Measurements from ENCODE around the gene FOXK2.

FOXK2 gene

DNA sequence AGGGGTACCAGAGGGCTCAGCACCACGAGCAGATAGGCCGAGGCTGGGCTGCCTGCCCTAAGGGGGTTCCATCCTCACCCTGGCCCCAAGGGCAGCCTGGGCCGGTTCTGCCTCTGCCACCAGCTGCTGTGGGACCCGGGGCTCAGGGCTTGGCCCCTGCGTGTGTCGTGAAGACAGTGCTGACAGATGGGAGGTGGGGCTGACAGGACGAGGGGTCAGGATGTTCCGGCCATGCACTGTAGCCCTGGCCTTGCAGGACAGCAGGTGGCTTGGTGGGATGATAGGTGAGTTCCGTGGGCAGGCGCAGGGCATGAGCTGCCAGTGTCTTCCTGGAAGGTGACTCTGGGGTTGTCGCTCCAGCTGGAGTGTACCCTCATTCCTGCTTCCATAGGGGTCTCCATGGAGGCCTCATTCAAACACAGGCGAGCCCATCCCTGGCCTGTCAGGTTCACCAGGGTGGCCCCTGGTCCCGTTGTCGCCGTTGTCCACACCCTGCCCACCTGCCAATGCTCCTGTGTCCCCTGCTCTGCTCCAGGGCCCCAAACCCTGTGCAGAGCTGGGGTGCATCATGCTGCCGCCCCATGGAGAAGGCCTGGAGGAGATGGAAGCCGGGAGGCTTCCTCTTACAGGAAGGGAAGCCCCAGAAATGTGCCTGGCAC lies 71.5 kb downstream of the FOXK2 start:
- DNase-seq (ENCODE audit: low read depth): no peak

GRCh38 chr17:82592289-82592766 lies 72.8 kb downstream of the FOXK2 start:
- no peak for DNase-seq (ENCODE audit: low read depth)

DNA sequence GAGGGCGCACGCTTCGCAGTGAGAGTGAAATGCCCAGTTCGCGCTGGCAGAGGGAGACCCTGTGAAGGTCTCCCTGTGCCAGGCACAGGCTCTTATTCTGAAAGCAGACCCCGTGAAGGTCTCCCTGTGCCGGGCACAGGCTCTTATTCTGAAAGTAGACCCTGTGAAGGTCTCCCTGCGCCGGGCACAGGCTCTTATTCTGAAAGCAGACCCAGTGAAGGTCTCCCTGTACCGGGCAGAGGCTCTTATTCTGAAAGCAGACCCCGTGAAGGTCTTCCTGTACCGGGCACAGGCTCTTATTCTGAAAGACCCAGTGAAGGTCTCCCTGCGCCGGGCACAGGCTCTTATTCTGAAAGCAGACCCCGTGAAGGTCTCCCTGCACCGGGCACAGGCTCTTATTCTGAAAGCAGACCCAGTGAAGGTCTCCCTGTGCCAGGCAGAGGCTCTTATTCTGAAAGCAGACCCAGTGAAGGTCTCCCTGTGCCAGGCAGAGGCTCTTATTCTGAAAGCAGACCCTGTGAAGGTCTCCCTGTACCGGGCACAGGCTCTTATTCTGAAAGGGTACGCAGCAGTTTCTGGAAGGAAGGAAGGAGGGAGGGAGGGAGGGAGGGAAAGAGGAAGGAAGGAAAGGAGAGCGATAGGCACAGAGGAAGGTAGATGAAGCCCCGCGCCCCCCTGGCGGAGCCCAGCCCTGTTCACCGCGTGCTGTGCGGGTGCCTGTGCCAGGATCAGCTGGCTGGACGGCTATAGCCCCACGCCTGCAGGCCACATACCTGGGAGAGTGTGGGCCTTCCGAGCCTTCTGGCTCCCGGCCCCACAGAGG lies 73.4 kb downstream of the FOXK2 start:
- DNase-seq (ENCODE audit: low read depth): peak; percentile 26

DNA sequence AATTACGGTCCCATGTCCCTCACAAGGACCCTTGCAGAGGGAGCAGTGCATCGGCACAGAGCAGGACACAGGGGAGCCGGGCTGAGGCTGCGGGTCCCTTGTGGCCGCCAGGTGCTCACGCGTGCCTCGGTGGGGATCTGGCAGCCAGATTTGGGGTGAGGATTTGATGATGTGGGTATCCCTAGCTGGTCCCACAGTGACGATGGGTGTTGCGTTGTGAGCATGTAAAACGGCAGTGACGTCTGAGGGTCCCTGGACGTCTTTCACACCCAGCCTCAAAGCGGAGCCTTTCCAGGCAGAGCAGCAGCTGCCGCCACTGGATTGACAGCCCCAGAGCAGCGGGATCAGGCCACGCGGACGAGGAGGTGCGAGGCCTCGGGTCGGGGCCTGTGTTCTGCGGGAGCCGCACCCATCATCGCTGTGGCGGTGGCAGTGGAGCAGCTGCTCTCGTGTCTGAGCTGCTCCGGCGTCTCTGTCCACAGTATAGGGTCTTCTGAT lies 74.1 kb downstream of the FOXK2 start:
- DNase-seq (ENCODE audit: low read depth): no peak

- no peak for DNase-seq (ENCODE audit: low read depth)
Measured at GRCh38 chr17:82594571-82594970, 75.0 kb downstream of the FOXK2 start.

GRCh38 chr17:82595893-82596292 lies 76.4 kb downstream of the FOXK2 start:
- no peak for DNase-seq (ENCODE audit: low read depth)

DNA sequence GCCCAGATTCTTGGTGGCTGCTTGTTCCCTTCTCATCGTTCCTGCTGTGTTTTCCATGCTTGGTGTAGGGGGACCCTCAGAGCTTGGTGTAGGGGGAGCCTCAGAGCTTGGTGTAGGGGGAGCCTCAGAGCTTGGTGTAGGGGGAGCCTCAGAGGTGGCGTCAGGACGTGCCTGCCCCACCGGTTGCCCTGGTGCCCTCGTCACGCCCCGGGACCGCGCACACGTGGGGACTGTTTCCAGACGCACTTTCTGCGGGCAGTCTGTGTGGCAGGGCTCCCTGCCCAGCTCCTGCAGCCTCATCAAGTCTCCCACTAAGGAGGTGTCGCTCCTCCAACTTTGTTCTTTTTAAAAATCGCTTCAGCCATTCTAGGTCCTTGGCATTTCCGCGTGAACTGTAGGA lies 76.8 kb downstream of the FOXK2 start:
- no peak for DNase-seq (ENCODE audit: low read depth)

- no peak for DNase-seq (ENCODE audit: low read depth)
Measured at GRCh38 chr17:82596837-82597672, 77.5 kb downstream of the FOXK2 start.

- DNase-seq (ENCODE audit: low read depth): no peak
Measured at GRCh38 chr17:82598256-82599119, 79.0 kb downstream of the FOXK2 start.

- DNase-seq (ENCODE audit: low read depth): no peak
Measured at GRCh38 chr17:82599674-82600661, 80.4 kb downstream of the FOXK2 start.

GRCh38 chr17:82600731-82601446 lies 81.4 kb downstream of the FOXK2 start:
- no peak for DNase-seq (ENCODE audit: low read depth)

DNA sequence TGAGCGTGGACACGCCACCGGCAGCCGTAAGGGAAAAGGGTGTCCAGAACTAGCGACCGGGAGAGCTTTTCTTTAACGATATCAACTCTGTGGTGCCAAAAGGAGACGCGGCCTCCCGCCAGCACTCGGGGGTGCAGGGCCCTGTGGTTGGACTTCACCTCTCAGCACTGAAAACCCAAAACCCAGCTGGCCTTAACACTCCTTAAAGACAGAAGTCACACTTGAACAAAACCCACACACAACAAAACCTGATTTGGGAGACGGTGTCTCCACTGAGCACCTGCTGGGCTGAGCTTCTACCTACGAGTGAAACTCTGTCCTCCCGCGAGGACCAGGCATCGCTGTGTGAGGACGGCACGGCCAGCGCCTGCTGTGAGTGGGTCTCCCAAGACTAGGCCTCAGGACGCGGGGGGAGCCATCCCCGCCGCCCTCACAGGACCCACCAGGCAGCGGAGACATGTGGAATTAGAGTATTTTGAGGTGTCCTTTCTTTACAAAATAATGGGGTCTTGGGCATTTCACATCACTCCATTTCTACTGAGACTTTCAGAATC lies 82.0 kb downstream of the FOXK2 start:
- DNase-seq (ENCODE audit: low read depth): no peak

- DNase-seq (ENCODE audit: low read depth): no peak
Measured at GRCh38 chr17:82602487-82602886, 83.0 kb downstream of the FOXK2 start.

- DNase-seq (ENCODE audit: low read depth): no peak
Measured at GRCh38 chr17:82602986-82603710, 83.6 kb downstream of the FOXK2 start.

DNA sequence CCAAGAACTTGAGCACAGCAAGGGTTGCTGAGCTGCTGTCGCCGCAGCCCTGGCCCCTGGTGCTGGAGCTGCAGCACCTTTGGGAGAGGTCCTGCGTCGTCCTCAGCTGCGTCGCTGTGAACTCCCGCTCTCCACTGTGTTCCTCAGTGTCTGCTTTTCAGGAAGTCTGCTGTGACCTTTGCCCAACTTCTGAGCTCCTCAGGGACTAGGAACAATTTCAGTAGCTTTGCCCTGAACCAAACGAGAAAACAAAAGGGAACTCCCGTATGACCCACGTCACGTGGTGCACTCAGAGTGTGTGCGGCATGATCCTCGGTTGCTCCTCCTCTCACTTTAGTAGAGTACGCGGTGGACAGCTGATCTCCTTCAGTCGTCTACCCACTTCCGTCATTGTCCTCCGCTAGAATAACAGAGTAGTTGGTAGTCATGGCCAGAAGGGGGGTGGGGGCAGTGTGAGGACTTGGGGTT lies 84.5 kb downstream of the FOXK2 start:
- DNase-seq (ENCODE audit: low read depth): no peak

GRCh38 chr17:82604532-82604931 lies 85.0 kb downstream of the FOXK2 start:
- DNase-seq (ENCODE audit: low read depth): no peak

DNA sequence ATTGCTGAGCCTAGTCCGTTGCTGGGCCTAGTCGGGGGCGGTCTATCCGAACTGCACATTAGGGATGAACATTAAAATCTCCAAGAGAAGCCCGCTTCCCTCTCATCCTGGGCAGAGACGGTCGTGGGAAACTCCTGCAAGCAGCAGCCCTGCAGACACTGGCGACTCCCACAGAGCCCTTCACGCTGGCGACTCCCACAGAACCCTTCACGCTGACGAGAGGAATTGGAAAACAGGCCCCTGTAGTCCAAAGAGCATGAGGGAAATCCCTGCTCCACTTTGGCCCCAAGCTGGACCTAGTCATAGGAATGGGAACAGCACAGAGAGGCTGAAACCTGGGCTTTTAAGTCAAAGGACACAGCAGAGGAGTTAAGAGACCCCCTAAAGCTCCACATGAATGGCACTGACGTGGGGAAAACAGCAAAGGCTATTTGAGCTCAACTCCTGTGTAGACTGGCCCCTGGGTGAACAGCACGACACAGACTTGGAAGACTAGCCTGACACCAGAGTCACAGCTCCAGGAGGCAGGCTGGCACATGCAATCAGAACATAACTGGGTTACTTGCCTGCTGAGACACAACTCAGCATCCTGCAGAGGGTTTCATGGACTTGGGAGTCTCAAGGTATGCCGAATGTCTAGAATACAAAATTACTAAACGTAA lies 86.5 kb downstream of the FOXK2 start:
- DNase-seq (ENCODE audit: low read depth): no peak

DNA sequence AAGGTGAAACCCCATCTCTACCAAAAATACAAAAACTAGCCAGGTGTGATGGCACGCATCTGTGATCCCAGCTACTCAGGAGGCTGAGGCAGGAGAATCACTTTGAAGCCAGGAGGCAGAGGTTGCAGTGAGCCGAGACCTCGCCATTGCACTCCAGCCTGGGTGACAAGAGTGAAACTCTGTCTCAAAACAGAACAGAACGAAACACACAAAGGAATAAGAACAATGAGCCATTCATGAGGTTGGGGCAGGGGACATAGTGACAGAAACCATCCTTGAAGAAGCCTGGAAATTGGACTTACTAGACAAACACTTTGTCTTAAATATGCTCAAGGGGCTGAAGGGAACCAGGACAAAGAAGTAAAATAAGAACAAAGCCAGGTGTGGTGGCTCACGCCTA lies 89.3 kb downstream of the FOXK2 start:
- no peak for DNase-seq (ENCODE audit: low read depth)

Measured in stimulated activated CD8-positive, alpha-beta memory T cell treated with anti-CD3 and anti-CD28 coated beads, Interleukin-12 subunit alpha, Interleukin-12 subunit beta, amount 100 ng/mL, for 1 hour (primary cell).